Endodermal cell (in vitro differentiated cells): Measurements from ENCODE around the gene PKD1. TPM values are rescaled to one million over a fixed set of nuclear protein-coding genes. Genes with fewer than 3 reads are reported as not detected.
"Not testable (repeated sequence)": the region's sequence is repeated elsewhere in the genome, so short reads cannot be mapped to it uniquely, and the experiment has no call there.

Experiments used
- DNase-seq: peaks from one replicate; pipeline ENCODE4 v3.0.0-alpha.2; 2017
- H3K27ac ChIP-seq: 2 replicates; pipeline ENCODE4 v1.5.1; 2013; ENCODE audit warnings: mild to moderate bottlenecking, low read depth, low read length, moderate library complexity
- H3K27me3 ChIP-seq: 2 replicates; pipeline ENCODE4 v1.6.1; 2013; ENCODE audit warnings: mild to moderate bottlenecking, low read length, moderate library complexity; ENCODE audit not compliant: insufficient read depth, control insufficient read depth, poor library complexity, severe bottlenecking
- H3K36me3 ChIP-seq: 2 replicates; pipeline ENCODE4 v1.7.0; 2013; ENCODE audit warnings: mild to moderate bottlenecking, low read length, moderate library complexity; ENCODE audit not compliant: control insufficient read depth, insufficient read depth
- H3K4me1 ChIP-seq: one replicate; pipeline ENCODE4 v1.7.0; 2013; ENCODE audit warnings: low read length; ENCODE audit not compliant: control insufficient read depth, insufficient read depth
- H3K4me3 ChIP-seq: 2 replicates; pipeline ENCODE4 v1.5.1; 2013; ENCODE audit warnings: mild to moderate bottlenecking, low read length, moderate library complexity
- H3K9ac ChIP-seq: 2 replicates; pipeline ENCODE4 v1.6.1; 2013; ENCODE audit warnings: mild to moderate bottlenecking, low read length, moderate library complexity; ENCODE audit not compliant: poor library complexity, severe bottlenecking; ENCODE audit errors: extremely low read depth
- H3K9me3 ChIP-seq: 2 replicates; pipeline ENCODE4 v1.6.1; 2013; ENCODE audit warnings: mild to moderate bottlenecking, low read length, moderate library complexity; ENCODE audit not compliant: control insufficient read depth
- H3K27ac Mint-ChIP-seq: 2 replicates; pipeline ENCODE4 v1.8.0; 2020; ENCODE audit warnings: mixed read lengths
- H3K27me3 Mint-ChIP-seq: 2 replicates; pipeline ENCODE4 v1.8.0; 2021; ENCODE audit warnings: mild to moderate bottlenecking, mixed read lengths; ENCODE audit not compliant: insufficient read depth
- H3K36me3 Mint-ChIP-seq: 2 replicates; pipeline ENCODE4 v1.8.0; 2020; ENCODE audit warnings: low read depth, mixed read lengths
- H3K4me1 Mint-ChIP-seq: 2 replicates; pipeline ENCODE4 v1.8.0; 2020; ENCODE audit warnings: mixed read lengths
- H3K4me3 Mint-ChIP-seq: 2 replicates; pipeline ENCODE4 v1.8.0; 2020; ENCODE audit warnings: mild to moderate bottlenecking, moderate library complexity, mixed read lengths
- H3K9me3 Mint-ChIP-seq: 2 replicates; pipeline ENCODE4 v1.8.0; 2020; ENCODE audit warnings: mild to moderate bottlenecking, mixed read lengths
- WGBS, 2 experiments: methylation state at CpG; one replicate each; pipeline versions ENCODE4 v1.1.5 to v1.1.7; 2013; ENCODE audit warnings: missing lambda C conversion rate in 2 of 2, mixed read lengths in 1 of 2; ENCODE audit not compliant: insufficient coverage in 1 of 2, insufficient read length in 1 of 2; 5-methylcytosine and 5-hydroxymethylcytosine counted together
- total RNA-seq, 2 donors: library from RNA; stranded (reverse); fragmentation: NEBNext Ultra II Directional in 1 of 2; extraction: Animal tissue kit (Norgen Biotek cat#: 25700) in 1 of 2; gene quantifications; 2 replicates in 1 of 2; 3 replicates in 1 of 2; pipeline ENCODE4 v1.2.1, GENCODE V29; 2021

PKD1 gene
- total RNA-seq, 2 donors from 2014 or later, result 104 to 110 TPM

DNA sequence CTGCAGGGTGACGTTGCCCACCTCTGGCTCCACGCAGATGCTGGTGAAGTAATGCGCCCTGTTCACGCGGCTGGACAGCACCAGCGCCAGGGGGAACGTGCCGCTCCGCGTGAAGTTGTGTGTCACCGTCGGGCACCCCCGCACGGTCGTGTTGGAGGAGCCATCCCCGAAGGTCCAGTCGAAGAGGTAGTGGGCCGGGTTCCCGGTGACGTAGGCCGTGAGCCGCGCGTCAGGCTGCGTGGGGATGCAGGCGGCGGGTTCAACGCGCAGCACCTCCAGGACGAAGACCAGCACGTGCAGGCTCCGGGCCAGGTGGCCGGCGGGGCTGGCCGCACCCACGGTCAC lies 24.7 kb downstream of the PKD1 start:
- H3K36me3 ChIP-seq, H3K36me3 Mint-ChIP-seq, H3K4me3 ChIP-seq, H3K4me1 ChIP-seq, H3K9me3 ChIP-seq, H3K27me3 Mint-ChIP-seq, H3K27ac Mint-ChIP-seq, H3K27ac ChIP-seq, H3K27me3 ChIP-seq, H3K9me3 Mint-ChIP-seq, H3K9ac ChIP-seq, DNase-seq, H3K4me3 Mint-ChIP-seq, H3K4me1 Mint-ChIP-seq: not testable (repeated sequence)
- WGBS, 2 experiments, result 98 to 99% methylated on average over 23 to 36 of the region's 36 CpGs

DNA sequence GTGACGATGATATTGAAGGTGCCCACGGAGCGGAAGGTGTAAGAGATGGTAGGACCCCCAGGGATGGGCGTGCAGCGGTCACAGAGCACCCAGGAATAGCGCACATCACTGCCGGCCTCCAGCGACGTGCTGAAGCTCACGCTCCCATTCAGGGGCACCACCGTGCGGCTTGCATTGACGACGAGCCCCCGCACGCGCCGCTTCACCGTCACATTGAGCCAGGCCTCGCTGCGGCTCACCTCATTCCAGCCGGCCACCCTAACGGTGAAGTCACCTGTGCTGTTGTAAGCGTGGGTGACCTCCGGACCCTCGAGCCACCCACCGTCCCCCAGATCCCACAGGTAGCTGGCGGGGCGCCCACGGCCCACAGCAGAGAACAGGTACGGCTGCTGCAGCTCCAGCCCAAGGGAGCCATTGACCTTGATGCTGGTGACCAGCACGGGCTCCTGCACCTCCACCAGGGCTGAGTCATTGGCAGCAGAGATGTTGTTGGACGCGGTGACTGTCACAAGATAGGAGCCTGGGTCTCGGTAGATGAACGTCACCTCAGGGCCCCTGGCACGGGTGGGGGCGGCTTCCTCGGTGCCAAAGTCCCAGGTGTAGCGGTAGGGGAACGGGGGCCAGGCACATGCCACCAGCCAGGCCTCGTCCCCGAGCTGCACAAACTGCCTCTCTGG lies 25.2 kb downstream of the PKD1 start:
- not testable (repeated sequence) for H3K4me3 Mint-ChIP-seq, H3K4me1 Mint-ChIP-seq, H3K27ac Mint-ChIP-seq, H3K36me3 ChIP-seq, H3K27me3 Mint-ChIP-seq, H3K9ac ChIP-seq, H3K27me3 ChIP-seq, H3K4me1 ChIP-seq, H3K36me3 Mint-ChIP-seq, H3K9me3 Mint-ChIP-seq, DNase-seq, H3K4me3 ChIP-seq, H3K27ac ChIP-seq, H3K9me3 ChIP-seq
- 96 to 97% methylated on average over 19 to 38 of the region's 43 CpGs for WGBS, 2 experiments

- H3K36me3 ChIP-seq, H3K4me3 Mint-ChIP-seq, H3K36me3 Mint-ChIP-seq, H3K9me3 Mint-ChIP-seq, H3K27ac Mint-ChIP-seq, DNase-seq, H3K9me3 ChIP-seq, H3K27ac ChIP-seq, H3K4me1 ChIP-seq, H3K4me3 ChIP-seq, H3K4me1 Mint-ChIP-seq, H3K27me3 Mint-ChIP-seq, H3K9ac ChIP-seq, H3K27me3 ChIP-seq: not testable (repeated sequence)
- 97 to 99% methylated on average over 10 to 20 of the region's 23 CpGs for WGBS, 2 experiments
Observed at GRCh38 chr16:2109872-2110271, 25.8 kb downstream of the PKD1 start.

- H3K36me3 ChIP-seq, H3K9ac ChIP-seq, H3K4me1 Mint-ChIP-seq, H3K27ac ChIP-seq, H3K9me3 Mint-ChIP-seq, H3K4me3 ChIP-seq, DNase-seq, H3K27me3 Mint-ChIP-seq, H3K27me3 ChIP-seq, H3K9me3 ChIP-seq, H3K4me3 Mint-ChIP-seq, H3K4me1 ChIP-seq, H3K27ac Mint-ChIP-seq, H3K36me3 Mint-ChIP-seq: not testable (repeated sequence)
- WGBS, 2 experiments, result 96 to 98% methylated on average over 12 to 25 of the region's 25 CpGs
Observed at GRCh38 chr16:2109271-2109580, 26.5 kb downstream of the PKD1 start.

GRCh38 chr16:2108446-2109270 lies 27.0 kb downstream of the PKD1 start:
- not testable (repeated sequence) for H3K36me3 Mint-ChIP-seq, H3K36me3 ChIP-seq, H3K27me3 ChIP-seq, H3K9ac ChIP-seq, H3K4me3 ChIP-seq, H3K9me3 ChIP-seq, H3K9me3 Mint-ChIP-seq, H3K27ac Mint-ChIP-seq, H3K4me1 Mint-ChIP-seq, DNase-seq, H3K4me1 ChIP-seq, H3K27ac ChIP-seq, H3K4me3 Mint-ChIP-seq, H3K27me3 Mint-ChIP-seq
- 96 to 97% methylated on average over 44 to 73 of the region's 73 CpGs for WGBS, 2 experiments

GRCh38 chr16:2107791-2108125 lies 27.9 kb downstream of the PKD1 start:
- not testable (repeated sequence) for H3K9me3 ChIP-seq, H3K4me3 ChIP-seq, DNase-seq, H3K27me3 ChIP-seq, H3K27me3 Mint-ChIP-seq, H3K36me3 Mint-ChIP-seq, H3K27ac Mint-ChIP-seq, H3K4me3 Mint-ChIP-seq, H3K27ac ChIP-seq, H3K4me1 ChIP-seq, H3K9ac ChIP-seq, H3K9me3 Mint-ChIP-seq, H3K36me3 ChIP-seq, H3K4me1 Mint-ChIP-seq
- WGBS, 2 experiments, result 92 to 97% methylated on average over 13 to 21 of the region's 23 CpGs

GRCh38 chr16:2107121-2107790 lies 28.4 kb downstream of the PKD1 start:
- not testable (repeated sequence) for H3K9me3 Mint-ChIP-seq, H3K9ac ChIP-seq, H3K4me3 Mint-ChIP-seq, H3K4me1 Mint-ChIP-seq, H3K27ac Mint-ChIP-seq, H3K36me3 ChIP-seq, H3K27ac ChIP-seq, H3K27me3 ChIP-seq, H3K4me3 ChIP-seq, H3K27me3 Mint-ChIP-seq, H3K36me3 Mint-ChIP-seq, H3K4me1 ChIP-seq, H3K9me3 ChIP-seq, DNase-seq
- 94 to 98% methylated on average over 10 to 17 of the region's 17 CpGs for WGBS, 2 experiments
